ENCODE measurements around the gene HSD17B3.
A peak's percentile ranks its signal among the peaks of the same experiment; 100 is the strongest.

The HSD17B3 gene

GRCh38 chr9:96219026-96219899 lies 82.7 kb downstream of the HSD17B3 start:
- no peak overlapping the region for H3K4me3 ChIP-seq (ENCODE audit: low read depth, low read length)
- peak; percentile 64 for TF ChIP-seq CTCF (IDR thresholded peaks at IDR 0.05; ENCODE audit: borderline replicate concordance, insufficient read depth, low read depth, low read length)

GRCh38 chr9:96217754-96218693 lies 84.0 kb downstream of the HSD17B3 start:
- TF ChIP-seq CTCF (IDR thresholded peaks at IDR 0.05; ENCODE audit: borderline replicate concordance, insufficient read depth, low read depth, low read length) = peak; percentile 98
- peak overlapping the region; percentile 36 for H3K4me3 ChIP-seq (ENCODE audit: low read depth, low read length)

- TF ChIP-seq CTCF (IDR thresholded peaks at IDR 0.05; ENCODE audit: borderline replicate concordance, insufficient read depth, low read depth, low read length) = no peak
- no peak overlapping the region for H3K4me3 ChIP-seq (ENCODE audit: low read depth, low read length)
Measured at GRCh38 chr9:96217294-96217707, 84.7 kb downstream of the HSD17B3 start.

GRCh38 chr9:96216583-96216982 lies 85.4 kb downstream of the HSD17B3 start:
- H3K4me3 ChIP-seq (ENCODE audit: low read depth, low read length) = no peak overlapping the region
- no peak for TF ChIP-seq CTCF (IDR thresholded peaks at IDR 0.05; ENCODE audit: borderline replicate concordance, insufficient read depth, low read depth, low read length)

- no peak for TF ChIP-seq CTCF (IDR thresholded peaks at IDR 0.05; ENCODE audit: borderline replicate concordance, insufficient read depth, low read depth, low read length)
- no peak overlapping the region for H3K4me3 ChIP-seq (ENCODE audit: low read depth, low read length)
Measured at GRCh38 chr9:96215841-96216240, 86.1 kb downstream of the HSD17B3 start.

GRCh38 chr9:96214635-96215034 lies 87.3 kb downstream of the HSD17B3 start:
- no peak for TF ChIP-seq CTCF (IDR thresholded peaks at IDR 0.05; ENCODE audit: borderline replicate concordance, insufficient read depth, low read depth, low read length)
- H3K4me3 ChIP-seq (ENCODE audit: low read depth, low read length) = no peak overlapping the region

Measured in GM12875 (cell line).